HCT116 (cell line): Measurements from ENCODE around the gene NTSR1.

ENCODE experiments used
- CEBPB ChIP-seq: IDR thresholded peaks from 2 replicates; pipeline ENCODE4 v1.6.1; 2012; ENCODE audit warnings: low read depth
- CTCF ChIP-seq, 3 experiments: fragments of 200-600 bp in 1 of 3; sonication (generic) in 1 of 3; IDR thresholded peaks in 2 of 3; conservative IDR thresholded peaks in 1 of 3; 2 replicates each; pipeline ENCODE4 v1.5.1; 2012 to 2017; ENCODE audit warnings: low read depth in 2 of 3, low read length in 2 of 3, antibody characterized with exemption in 1 of 3, borderline replicate concordance in 1 of 3, control low read depth in 1 of 3, mild to moderate bottlenecking in 1 of 3, mixed read lengths in 1 of 3, mixed run types in 1 of 3, moderate library complexity in 1 of 3; ENCODE audit not compliant: insufficient read depth in 1 of 3
- EZH2 ChIP-seq: fragments of 200-600 bp; sonication (generic); IDR thresholded peaks from 2 replicates; pipeline ENCODE4 v1.6.1; 2017; ENCODE audit warnings: antibody characterized with exemption, mixed run types
- RAD21 ChIP-seq: IDR thresholded peaks from 2 replicates; pipeline ENCODE4 v1.6.1; 2012; ENCODE audit warnings: low read depth, mild to moderate bottlenecking
- TCF7L2 ChIP-seq: IDR thresholded peaks from 2 replicates; pipeline ENCODE4 v1.7.0; 2011; ENCODE audit warnings: borderline replicate concordance, inconsistent platforms; ENCODE audit not compliant: insufficient read depth, insufficient read length; ENCODE audit errors: extremely low read depth
- ZNF274 ChIP-seq: fragments of 200-500 bp; sonication (Bioruptor generic); IDR thresholded peaks from 2 replicates; pipeline ENCODE4 v1.6.1; 2014; ENCODE audit warnings: mild to moderate bottlenecking, low read depth, low read length, inconsistent platforms

- TF ChIP-seq CEBPB (no peak), RAD21 (no peak), TCF7L2 (no peak), EZH2 (no peak), CTCF (IDR thresholded peaks at IDR 0.05 in 2 of 3, conservative IDR thresholded peaks at IDR 0.05 in 1 of 3; ENCODE audit: borderline replicate concordance in 1 of 3, insufficient read depth in 1 of 3, low read depth in 2 of 3, low read length in 2 of 3) (no peak), ZNF274 (no peak)
Observed at GRCh38 chr20:62728781-62729300, 20.2 kb downstream of the NTSR1 start.
